Type B pancreatic cell (in vitro differentiated cells): ENCODE measurements around the gene GPR157. TPM values are rescaled to one million over a fixed set of nuclear protein-coding genes. Genes with fewer than 3 reads are reported as not detected.

ENCODE experiments used
- DNase-seq: peaks from one replicate; pipeline ENCODE4 v3.0.0; 2021; ENCODE audit warnings: mixed read lengths; ENCODE audit not compliant: unreplicated experiment; ENCODE audit errors: extremely low spot score
- H3K27ac Mint-ChIP-seq: 2 replicates; pipeline ENCODE4 v1.8.0; 2021; ENCODE audit warnings: mild to moderate bottlenecking, mixed read lengths
- H3K27me3 Mint-ChIP-seq: 2 replicates; pipeline ENCODE4 v1.8.0; 2021; ENCODE audit warnings: mixed read lengths
- H3K36me3 Mint-ChIP-seq: 2 replicates; pipeline ENCODE4 v1.8.0; 2021; ENCODE audit warnings: mixed read lengths
- H3K4me1 Mint-ChIP-seq: one replicate; pipeline ENCODE4 v1.8.0; 2021; ENCODE audit warnings: mixed read lengths; ENCODE audit not compliant: unreplicated experiment
- H3K4me3 Mint-ChIP-seq: 2 replicates; pipeline ENCODE4 v1.8.0; 2021; ENCODE audit warnings: mild to moderate bottlenecking, mixed read lengths
- H3K9me3 Mint-ChIP-seq: 2 replicates; pipeline ENCODE4 v1.8.0; 2021; ENCODE audit warnings: mixed read lengths
- CTCF ChIP-seq: fragments of 200-600 bp; sonication (generic); conservative IDR thresholded peaks from 2 replicates; pipeline ENCODE4 v1.5.0; 2021; ENCODE audit warnings: antibody characterized with exemption, mild to moderate bottlenecking
- long read RNA-seq: library from polyadenylated mRNA; unstranded; transcript quantifications from one replicate; pipeline ENCODE4 v2.0.0, GENCODE V29; 2020
- total RNA-seq: library from RNA; stranded (reverse); gene quantifications from 2 replicates; pipeline ENCODE4 v1.2.1, GENCODE V29; 2021; ENCODE audit warnings: low replicate concordance

The GPR157 gene
- total RNA-seq, result 7.7 and 26.6 TPM in 2 replicates
- long read RNA-seq, partial matches to known transcripts, result 0 of 6 reads
- long read RNA-seq, other reads (novel, unspliced or antisense), result 6 of 6 reads

- Mint-ChIP-seq H3K4me1 (peaks cover 15% of the 10 kb centered on the region), H3K27me3 (peaks cover 7% of the 10 kb centered on the region), H3K36me3 (no peaks in the 10 kb centered on the region), H3K4me3 (peak within 1 kb of the TSS; percentile 91), H3K9me3 (peaks cover 6% of the 10 kb centered on the region), H3K27ac (peak within 1 kb of the TSS; percentile 97)
- peak; percentile 79 for DNase-seq
- TF ChIP-seq CTCF, result peak; percentile 18
These were observed at the start of gene GPR157 for GRCh38 chr1:9128520-9129265. TSS of gene GPR157 (minus strand) at chr1:9129102. CDS start at chr1:9129027, 75 bp downstream.

GRCh38 chr1:9174762-9175161 is 45.9 kb upstream of the GPR157 start:
- Mint-ChIP-seq H3K27ac (peak overlapping the region; percentile 63), H3K27me3 (no peaks in the 10 kb centered on the region), H3K36me3 (peaks cover 31% of the 10 kb centered on the region), H3K9me3 (no peaks in the 10 kb centered on the region), H3K4me1 (peaks cover 31% of the 10 kb centered on the region), H3K4me3 (peak overlapping the region; percentile 21)
- no peak for TF ChIP-seq CTCF
- no peak for DNase-seq

- Mint-ChIP-seq H3K27ac (peak overlapping the region; percentile 63), H3K4me1 (peaks cover 28% of the 10 kb centered on the region), H3K9me3 (no peaks in the 10 kb centered on the region), H3K36me3 (peaks cover 33% of the 10 kb centered on the region), H3K27me3 (no peaks in the 10 kb centered on the region), H3K4me3 (peak overlapping the region; percentile 21)
- no peak for DNase-seq
- TF ChIP-seq CTCF, result no peak
These were observed 45.3 kb upstream of the GPR157 start for GRCh38 chr1:9174243-9174642.

GRCh38 chr1:9169601-9170137 is 40.8 kb upstream of the GPR157 start:
- Mint-ChIP-seq H3K36me3 (peaks cover 17% of the 10 kb centered on the region), H3K9me3 (no peaks in the 10 kb centered on the region), H3K4me3 (no peak overlapping the region), H3K4me1 (peaks cover 29% of the 10 kb centered on the region), H3K27me3 (no peaks in the 10 kb centered on the region), H3K27ac (no peak overlapping the region)
- DNase-seq, result no peak
- no peak for TF ChIP-seq CTCF

GRCh38 chr1:9167638-9168037 is 38.7 kb upstream of the GPR157 start:
- H3K36me3 Mint-ChIP-seq, result peaks cover 4% of the 10 kb centered on the region
- H3K4me3 Mint-ChIP-seq, result peak overlapping the region; percentile 66
- H3K4me1 Mint-ChIP-seq, result peaks cover 30% of the 10 kb centered on the region
- TF ChIP-seq CTCF, result no peak
- no peak for DNase-seq
- H3K9me3 Mint-ChIP-seq, result no peaks in the 10 kb centered on the region
- no peaks in the 10 kb centered on the region for H3K27me3 Mint-ChIP-seq
- no peak overlapping the region for H3K27ac Mint-ChIP-seq
